Esophagus muscularis mucosa (tissue), 3 donors: ENCODE measurements around the gene IFT43.

ENCODE experiments used
- POLR2A ChIP-seq: fragments of 450-650 bp; IDR thresholded peaks from one replicate; pipeline ENCODE4 v1.6.1; 2017; ENCODE audit warnings: antibody characterized with exemption, moderate library complexity, mild to moderate bottlenecking, low read depth
- POLR2AphosphoS5 ChIP-seq, 2 donors: sonication (generic); formaldehyde crosslinking; IDR thresholded peaks; one replicate each; pipeline ENCODE4 v1.6.1; 2017; ENCODE audit warnings: antibody characterized with exemption in 2 of 2
- TF ChIP-seq, protein P1 (sequence below), 3 experiments: fragments of 200-600 bp in 2 of 3; fragments of 450-650 bp in 1 of 3; sonication (generic) in 2 of 3; IDR thresholded peaks; one replicate each; pipeline ENCODE4 v1.5.1; 2017 to 2019; ENCODE audit warnings: antibody characterized with exemption in 3 of 3, mild to moderate bottlenecking in 2 of 3, moderate library complexity in 1 of 3

DNA sequence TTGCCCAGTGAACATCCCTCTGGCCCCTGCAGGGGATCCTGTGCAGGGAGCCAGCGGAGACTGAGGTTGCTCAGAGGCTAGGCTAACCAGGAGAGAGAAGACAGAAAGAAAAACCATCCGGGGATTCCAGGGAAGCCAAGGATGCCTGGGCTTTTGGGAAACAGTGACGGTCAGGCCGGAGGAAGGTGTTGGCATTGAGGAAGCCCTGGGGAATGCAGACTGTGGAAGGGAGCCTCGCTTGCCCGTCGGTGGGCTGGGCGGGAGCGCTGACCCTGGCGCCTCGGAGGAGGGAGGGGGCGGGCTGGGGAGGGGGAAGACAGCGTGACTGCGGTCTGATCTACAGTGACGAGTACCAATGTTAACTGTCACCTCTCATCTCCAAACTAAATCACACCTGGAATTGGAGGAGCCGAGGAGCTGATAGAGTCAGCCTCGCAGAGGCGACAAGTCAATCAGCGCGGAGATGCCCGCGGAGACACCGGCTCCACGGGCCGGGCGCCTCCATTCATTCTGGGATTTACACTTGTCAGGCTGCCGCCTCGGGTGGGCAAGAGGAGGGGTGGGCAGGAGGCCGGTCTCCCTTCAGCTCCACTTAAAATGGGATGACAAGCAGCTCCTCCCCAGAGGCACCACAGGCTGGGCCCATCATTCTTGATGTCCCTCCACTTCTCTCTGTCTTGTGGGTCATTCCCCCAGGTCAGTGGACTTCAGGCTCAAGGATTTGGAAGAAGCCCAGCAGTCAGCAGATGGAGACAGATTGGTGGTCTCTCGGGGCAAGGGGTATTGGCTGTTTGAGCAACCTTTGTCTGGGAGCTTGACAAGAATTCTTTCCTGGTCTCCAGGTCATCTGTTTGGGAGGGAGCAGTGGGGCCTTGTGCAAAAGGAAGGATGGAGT, 145.8 kb downstream of the IFT43 start:
- TF ChIP-seq, protein P1, sequence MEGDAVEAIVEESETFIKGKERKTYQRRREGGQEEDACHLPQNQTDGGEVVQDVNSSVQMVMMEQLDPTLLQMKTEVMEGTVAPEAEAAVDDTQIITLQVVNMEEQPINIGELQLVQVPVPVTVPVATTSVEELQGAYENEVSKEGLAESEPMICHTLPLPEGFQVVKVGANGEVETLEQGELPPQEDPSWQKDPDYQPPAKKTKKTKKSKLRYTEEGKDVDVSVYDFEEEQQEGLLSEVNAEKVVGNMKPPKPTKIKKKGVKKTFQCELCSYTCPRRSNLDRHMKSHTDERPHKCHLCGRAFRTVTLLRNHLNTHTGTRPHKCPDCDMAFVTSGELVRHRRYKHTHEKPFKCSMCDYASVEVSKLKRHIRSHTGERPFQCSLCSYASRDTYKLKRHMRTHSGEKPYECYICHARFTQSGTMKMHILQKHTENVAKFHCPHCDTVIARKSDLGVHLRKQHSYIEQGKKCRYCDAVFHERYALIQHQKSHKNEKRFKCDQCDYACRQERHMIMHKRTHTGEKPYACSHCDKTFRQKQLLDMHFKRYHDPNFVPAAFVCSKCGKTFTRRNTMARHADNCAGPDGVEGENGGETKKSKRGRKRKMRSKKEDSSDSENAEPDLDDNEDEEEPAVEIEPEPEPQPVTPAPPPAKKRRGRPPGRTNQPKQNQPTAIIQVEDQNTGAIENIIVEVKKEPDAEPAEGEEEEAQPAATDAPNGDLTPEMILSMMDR (IDR thresholded peaks at IDR 0.05) = no peak
- TF ChIP-seq POLR2A = no peak
- no peak for TF ChIP-seq POLR2AphosphoS5 (IDR thresholded peaks at IDR 0.05)
